ENCODE data around the gene HYPK.

HYPK gene

DNA sequence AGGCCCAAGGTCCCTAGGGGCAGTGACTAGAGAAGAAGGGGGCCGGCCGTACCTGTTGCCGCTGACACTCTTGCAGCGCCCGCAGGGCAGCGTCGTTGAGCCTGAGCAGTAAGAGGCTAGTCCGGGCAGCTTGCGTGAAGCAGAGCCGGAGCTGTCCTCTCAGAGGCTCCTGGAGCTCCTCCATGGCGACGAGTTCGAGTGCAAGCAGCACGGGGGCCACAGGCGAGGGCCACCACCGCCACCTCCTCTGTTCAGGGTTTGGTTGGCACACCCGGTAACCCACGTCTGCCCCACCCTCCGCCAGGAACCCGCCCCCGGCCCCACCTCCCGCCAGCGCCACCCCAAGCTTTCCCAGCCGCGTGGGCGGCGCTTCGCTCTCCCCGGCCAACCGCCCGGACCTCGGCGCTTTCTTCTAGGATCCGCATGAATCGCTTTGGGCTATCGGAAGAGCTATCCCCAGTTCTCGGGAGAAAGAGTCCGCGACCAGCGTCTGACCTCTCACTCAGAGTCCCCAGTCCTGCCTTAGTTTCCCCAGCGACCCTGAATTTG, 23.6 kb upstream of the HYPK start, which contains the start of gene ELL3:
Gene ELL3, minus strand, starts transcription at position 249 of the 549 bp plus-strand sequence. Its CDS starts 65 bp downstream, at position 184.
- Histone ChIP-seq H3K36me3 (ENCODE audit: insufficient read depth, low read depth, low read length) (peaks cover 26% of the 10 kb centered on the region), H3K27ac (ENCODE audit: low read length) (no peak within 1 kb of the TSS), H3K9ac (ENCODE audit: low read depth, low read length) (peak within 1 kb of the TSS; percentile 58; the same call in 1 of the 2 replicates), H3K9me3 (ENCODE audit: insufficient read depth, low read depth, low read length) (no peaks in the 10 kb centered on the region), H3K4me3 (ENCODE audit: low read length) (peak within 1 kb of the TSS; percentile 85), H3K27me3 (ENCODE audit: insufficient read depth, low read length) (peaks cover 5% of the 10 kb centered on the region; the same call in 1 of the 2 replicates), H3K4me1 (ENCODE audit: insufficient read depth, low read length) (peaks cover 6% of the 10 kb centered on the region; the same call in 1 of the 2 replicates)

DNA sequence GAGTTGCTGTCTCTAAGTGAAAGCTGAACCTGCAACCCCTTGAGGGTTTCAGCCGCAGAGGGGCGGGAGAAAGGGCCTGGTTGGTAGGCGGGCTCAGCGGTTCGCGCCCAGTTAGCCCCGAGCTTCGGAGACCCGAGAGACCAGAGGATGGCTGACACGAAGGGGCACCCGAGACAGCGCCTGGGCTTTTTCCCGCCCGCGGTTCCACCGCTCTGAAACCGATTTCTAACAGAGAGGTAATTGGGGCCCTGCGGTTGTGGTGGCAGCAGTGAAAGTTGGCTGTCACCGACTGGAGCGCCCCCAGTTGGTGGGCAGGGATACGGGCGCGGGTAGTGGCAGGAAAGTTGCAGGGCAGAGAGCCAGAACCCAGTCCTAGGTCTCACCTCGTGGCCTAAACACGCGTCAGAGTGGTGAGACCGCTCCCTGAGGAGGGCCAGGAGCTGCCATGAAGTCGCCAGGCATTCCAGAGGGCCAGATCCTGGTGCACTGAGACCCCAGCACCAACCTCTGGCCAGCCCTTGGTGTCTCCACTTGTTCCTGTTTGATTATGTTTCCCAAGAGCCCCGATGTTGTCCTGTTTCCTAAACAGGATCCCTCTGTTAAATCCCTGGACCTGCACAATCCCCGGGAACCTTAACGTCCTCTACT, 23.0 kb upstream of the HYPK start:
- H3K27me3 ChIP-seq (ENCODE audit: insufficient read depth, low read length) = peaks cover 5% of the 10 kb centered on the region; the same call in 1 of the 2 replicates
- H3K4me3 ChIP-seq (ENCODE audit: low read length) = peak overlapping the region; percentile 85
- peaks cover 20% of the 10 kb centered on the region for H3K36me3 ChIP-seq (ENCODE audit: insufficient read depth, low read depth, low read length)
- H3K4me1 ChIP-seq (ENCODE audit: insufficient read depth, low read length) = peaks cover 6% of the 10 kb centered on the region; the same call in 1 of the 2 replicates
- peak overlapping the region; percentile 58; the same call in 1 of the 2 replicates for H3K9ac ChIP-seq (ENCODE audit: low read depth, low read length)
- no peak overlapping the region for H3K27ac ChIP-seq (ENCODE audit: low read length)
- no peaks in the 10 kb centered on the region for H3K9me3 ChIP-seq (ENCODE audit: insufficient read depth, low read depth, low read length)

- Histone ChIP-seq H3K27ac (ENCODE audit: low read length) (no peak overlapping the region), H3K36me3 (ENCODE audit: insufficient read depth, low read depth, low read length) (peaks cover 6% of the 10 kb centered on the region), H3K4me1 (ENCODE audit: insufficient read depth, low read length) (peaks cover 6% of the 10 kb centered on the region; the same call in 1 of the 2 replicates), H3K27me3 (ENCODE audit: insufficient read depth, low read length) (peaks cover 5% of the 10 kb centered on the region; the same call in 1 of the 2 replicates), H3K9ac (ENCODE audit: low read depth, low read length) (no peak overlapping the region), H3K9me3 (ENCODE audit: insufficient read depth, low read depth, low read length) (no peaks in the 10 kb centered on the region), H3K4me3 (ENCODE audit: low read length) (no peak overlapping the region)
These were observed 21.4 kb upstream of the HYPK start for GRCh38 chr15:43779016-43779415.

GRCh38 chr15:43789409-43789808, 11.0 kb upstream of the HYPK start:
- peaks cover 12% of the 10 kb centered on the region for H3K4me1 ChIP-seq (ENCODE audit: insufficient read depth, low read length)
- no peak overlapping the region for H3K27ac ChIP-seq (ENCODE audit: low read length)
- H3K9me3 ChIP-seq (ENCODE audit: insufficient read depth, low read depth, low read length) = no peaks in the 10 kb centered on the region
- H3K36me3 ChIP-seq (ENCODE audit: insufficient read depth, low read depth, low read length) = peaks cover 13% of the 10 kb centered on the region
- no peak overlapping the region for H3K4me3 ChIP-seq (ENCODE audit: low read length)
- no peaks in the 10 kb centered on the region for H3K27me3 ChIP-seq (ENCODE audit: insufficient read depth, low read length)
- no peak overlapping the region for H3K9ac ChIP-seq (ENCODE audit: low read depth, low read length)

DNA sequence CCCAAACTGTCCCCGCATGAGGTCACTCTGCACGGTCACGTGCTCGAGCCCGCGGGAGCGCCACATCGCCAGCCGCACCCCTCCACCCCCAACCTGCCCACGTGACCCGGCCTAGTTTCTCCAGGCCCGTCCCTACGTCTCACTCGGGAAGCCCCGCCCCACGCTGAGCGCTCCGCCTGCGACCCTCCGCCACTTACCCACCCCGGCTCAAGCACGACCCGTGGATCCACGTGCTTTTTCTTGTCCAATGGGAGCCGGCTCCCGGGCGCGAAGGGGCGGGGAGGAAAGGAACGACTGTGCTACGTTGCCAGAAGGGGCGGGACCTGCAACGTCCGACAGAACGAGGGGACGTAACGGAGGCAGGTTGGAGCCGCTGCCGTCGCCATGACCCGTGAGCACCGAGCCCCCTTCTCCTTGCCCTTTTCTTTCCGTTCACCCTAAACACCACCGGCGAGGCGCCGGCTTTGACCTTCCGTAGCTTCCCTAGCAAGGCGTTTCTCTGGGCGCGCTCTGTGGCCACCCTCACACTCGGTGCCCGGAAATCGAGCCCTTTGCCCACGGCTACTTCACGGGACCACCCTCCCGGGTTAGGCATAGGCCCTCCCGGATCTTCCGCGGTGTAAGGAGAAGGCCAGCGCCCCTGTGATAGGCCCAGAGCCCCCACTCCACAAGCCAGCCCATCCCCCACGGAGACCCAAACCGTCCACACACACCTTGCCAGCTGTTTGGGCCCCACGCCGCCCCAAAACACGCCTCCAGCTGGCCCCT, 8.2 kb upstream of the HYPK start, which contains the start of gene SERF2:
Gene SERF2, plus strand, starts transcription at position 328 of the 768 bp plus-strand sequence. Its CDS starts 57 bp downstream, at position 385.
- peaks cover 39% of the 10 kb centered on the region for H3K36me3 ChIP-seq (ENCODE audit: insufficient read depth, low read depth, low read length)
- peak within 1 kb of the TSS; percentile 99 for H3K27ac ChIP-seq (ENCODE audit: low read length)
- H3K27me3 ChIP-seq (ENCODE audit: insufficient read depth, low read length) = no peaks in the 10 kb centered on the region

DNA sequence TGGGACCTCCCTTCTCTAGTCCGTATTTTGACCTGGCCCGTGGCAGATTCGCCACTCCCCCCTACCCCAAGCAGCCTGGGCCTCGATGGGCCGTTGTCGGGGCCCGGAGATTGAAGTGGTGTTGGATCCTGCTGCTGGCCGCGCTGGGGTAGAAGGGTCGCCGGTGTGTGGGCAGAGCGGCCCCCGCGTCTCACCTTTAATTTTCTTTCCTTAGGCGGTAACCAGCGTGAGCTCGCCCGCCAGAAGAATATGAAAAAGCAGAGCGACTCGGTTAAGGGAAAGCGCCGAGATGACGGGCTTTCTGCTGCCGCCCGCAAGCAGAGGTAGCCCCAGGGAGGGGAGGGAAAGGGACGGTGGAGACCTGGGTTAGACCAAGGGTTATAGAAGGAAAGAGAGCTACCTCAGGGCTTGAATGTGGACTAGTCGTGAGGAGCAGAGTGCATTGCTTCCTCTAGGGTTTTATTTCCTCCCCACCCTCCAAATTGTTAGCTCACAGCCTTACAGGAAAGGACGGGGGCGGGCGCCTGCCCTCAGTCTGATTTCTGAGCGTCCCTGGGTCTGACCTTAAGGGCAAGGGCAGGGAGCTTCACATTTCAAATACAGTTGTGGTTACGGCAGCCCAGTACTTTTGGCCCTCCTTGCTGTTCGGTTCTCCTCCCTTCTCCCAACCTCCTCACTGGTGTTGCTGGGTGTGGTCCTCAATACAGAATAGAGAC, 7.5 kb upstream of the HYPK start:
- Histone ChIP-seq H3K4me3 (ENCODE audit: low read length) (peak overlapping the region; percentile 99), H3K9ac (ENCODE audit: low read depth, low read length) (peak overlapping the region; percentile 100), H3K9me3 (ENCODE audit: insufficient read depth, low read depth, low read length) (no peaks in the 10 kb centered on the region), H3K27ac (ENCODE audit: low read length) (peak overlapping the region; percentile 99), H3K27me3 (ENCODE audit: insufficient read depth, low read length) (no peaks in the 10 kb centered on the region), H3K36me3 (ENCODE audit: insufficient read depth, low read depth, low read length) (peaks cover 40% of the 10 kb centered on the region), H3K4me1 (ENCODE audit: insufficient read depth, low read length) (peaks cover 33% of the 10 kb centered on the region)

More for the DNA sequence above, 8.2 kb upstream of the HYPK start, which contains the start of gene SERF2:
- no peaks in the 10 kb centered on the region for H3K9me3 ChIP-seq (ENCODE audit: insufficient read depth, low read depth, low read length)
- peak within 1 kb of the TSS; percentile 99 for H3K4me3 ChIP-seq (ENCODE audit: low read length)
- H3K4me1 ChIP-seq (ENCODE audit: insufficient read depth, low read length) = peaks cover 33% of the 10 kb centered on the region
- H3K9ac ChIP-seq (ENCODE audit: low read depth, low read length) = peak within 1 kb of the TSS; percentile 100

- peaks cover 33% of the 10 kb centered on the region for H3K4me1 ChIP-seq (ENCODE audit: insufficient read depth, low read length)
- H3K27me3 ChIP-seq (ENCODE audit: insufficient read depth, low read length) = no peaks in the 10 kb centered on the region
- H3K9ac ChIP-seq (ENCODE audit: low read depth, low read length) = peak overlapping the region; percentile 100; the same call in 1 of the 2 replicates
- peaks cover 42% of the 10 kb centered on the region for H3K36me3 ChIP-seq (ENCODE audit: insufficient read depth, low read depth, low read length)
- peak overlapping the region; percentile 99 for H3K4me3 ChIP-seq (ENCODE audit: low read length)
- no peak overlapping the region for H3K27ac ChIP-seq (ENCODE audit: low read length)
- no peaks in the 10 kb centered on the region for H3K9me3 ChIP-seq (ENCODE audit: insufficient read depth, low read depth, low read length)
These were observed 6.8 kb upstream of the HYPK start for GRCh38 chr15:43793647-43794046.

DNA sequence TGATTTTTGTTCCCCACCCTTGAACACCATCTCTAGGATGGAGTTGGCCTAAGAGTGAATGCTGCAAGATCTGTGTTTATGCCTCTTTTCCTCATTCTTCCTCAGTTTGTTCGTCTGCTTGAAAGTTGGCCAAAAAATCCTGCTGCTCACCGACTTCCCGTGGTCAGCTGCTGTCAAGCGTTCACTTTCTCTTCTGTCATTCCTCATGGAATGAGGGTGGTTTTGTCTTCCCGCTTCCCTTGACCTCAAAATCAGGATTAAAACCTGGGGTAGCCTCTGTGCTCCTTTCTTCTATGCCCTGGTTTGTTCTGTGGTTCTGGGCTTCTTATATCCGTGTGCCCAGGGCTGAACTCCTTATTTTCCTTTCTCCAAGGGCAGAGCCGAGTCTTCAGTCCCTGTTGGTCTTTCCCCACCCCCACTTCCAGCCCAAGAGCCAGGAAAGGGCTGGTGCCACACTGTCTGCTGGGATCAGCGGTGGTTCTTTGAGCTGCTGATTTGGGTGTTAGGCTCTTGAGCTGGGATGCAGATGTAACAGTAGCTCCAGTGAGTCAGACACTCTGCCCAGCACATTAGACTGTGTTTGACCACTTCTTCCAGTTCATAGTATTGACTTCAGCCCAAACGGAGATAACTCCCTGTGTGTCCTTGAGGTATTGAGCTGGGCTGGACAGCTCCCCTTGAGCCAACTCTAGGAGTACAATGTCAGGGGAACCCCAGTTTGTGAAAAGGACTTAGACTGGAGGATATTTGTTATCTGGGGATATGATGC, 5.9 kb upstream of the HYPK start:
- Histone ChIP-seq H3K36me3 (ENCODE audit: insufficient read depth, low read depth, low read length) (peaks cover 50% of the 10 kb centered on the region), H3K27ac (ENCODE audit: low read length) (peak overlapping the region; percentile 65), H3K9ac (ENCODE audit: low read depth, low read length) (no peak overlapping the region), H3K9me3 (ENCODE audit: insufficient read depth, low read depth, low read length) (no peaks in the 10 kb centered on the region), H3K27me3 (ENCODE audit: insufficient read depth, low read length) (no peaks in the 10 kb centered on the region), H3K4me1 (ENCODE audit: insufficient read depth, low read length) (peaks cover 33% of the 10 kb centered on the region), H3K4me3 (ENCODE audit: low read length) (peak overlapping the region; percentile 12; the same call in 1 of the 2 replicates)

- peak overlapping the region; percentile 65 for H3K27ac ChIP-seq (ENCODE audit: low read length)
These were observed 5.2 kb upstream of the HYPK start for GRCh38 chr15:43795197-43795596.

DNA sequence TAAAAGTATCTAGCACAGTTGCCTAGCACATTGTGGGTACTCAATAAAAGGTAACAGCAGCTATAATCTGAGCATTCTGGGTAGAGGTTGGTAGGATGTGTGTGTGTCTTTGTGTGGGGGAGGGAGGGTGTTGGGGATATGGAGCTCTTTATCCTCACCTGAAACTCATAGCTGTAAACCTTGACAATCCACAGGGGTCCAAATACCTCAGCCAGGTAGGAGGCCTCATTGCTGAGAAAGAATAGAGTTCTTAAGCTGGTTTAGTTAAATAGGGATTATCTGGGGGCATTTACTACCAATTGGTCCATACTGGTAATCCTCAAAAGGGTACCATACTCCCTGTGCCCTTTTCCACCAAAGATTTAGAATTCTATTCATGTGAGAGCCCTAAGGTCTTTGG, 4.4 kb upstream of the HYPK start:
- Histone ChIP-seq H3K36me3 (ENCODE audit: insufficient read depth, low read depth, low read length) (peaks cover 57% of the 10 kb centered on the region), H3K27ac (ENCODE audit: low read length) (no peak overlapping the region), H3K9me3 (ENCODE audit: insufficient read depth, low read depth, low read length) (no peaks in the 10 kb centered on the region), H3K27me3 (ENCODE audit: insufficient read depth, low read length) (no peaks in the 10 kb centered on the region), H3K9ac (ENCODE audit: low read depth, low read length) (peak overlapping the region; percentile 42; the same call in 1 of the 2 replicates), H3K4me3 (ENCODE audit: low read length) (peak overlapping the region; percentile 14; the same call in 1 of the 2 replicates), H3K4me1 (ENCODE audit: insufficient read depth, low read length) (peaks cover 33% of the 10 kb centered on the region)

More at GRCh38 chr15:43795197-43795596, 5.2 kb upstream of the HYPK start:
- Histone ChIP-seq H3K9ac (ENCODE audit: low read depth, low read length) (peak overlapping the region; percentile 42; the same call in 1 of the 2 replicates), H3K27me3 (ENCODE audit: insufficient read depth, low read length) (no peaks in the 10 kb centered on the region), H3K9me3 (ENCODE audit: insufficient read depth, low read depth, low read length) (no peaks in the 10 kb centered on the region), H3K4me3 (ENCODE audit: low read length) (peak overlapping the region; percentile 14; the same call in 1 of the 2 replicates), H3K36me3 (ENCODE audit: insufficient read depth, low read depth, low read length) (peaks cover 57% of the 10 kb centered on the region), H3K4me1 (ENCODE audit: insufficient read depth, low read length) (peaks cover 33% of the 10 kb centered on the region)

All from iPS-20b (cell line).